VCaP (cell line): ENCODE data around the gene GTPBP3.

Experiments used
- H3K27ac ChIP-seq: fragments of 450-650 bp; 2 replicates; pipeline ENCODE4 v1.5.1; 2017
- TF ChIP-seq, protein P1 (sequence below): fragments of 450-650 bp; conservative IDR thresholded peaks from 2 replicates; pipeline ENCODE4 v1.5.1; 2017; ENCODE audit warnings: mild to moderate bottlenecking, moderate library complexity

GTPBP3 gene

DNA sequence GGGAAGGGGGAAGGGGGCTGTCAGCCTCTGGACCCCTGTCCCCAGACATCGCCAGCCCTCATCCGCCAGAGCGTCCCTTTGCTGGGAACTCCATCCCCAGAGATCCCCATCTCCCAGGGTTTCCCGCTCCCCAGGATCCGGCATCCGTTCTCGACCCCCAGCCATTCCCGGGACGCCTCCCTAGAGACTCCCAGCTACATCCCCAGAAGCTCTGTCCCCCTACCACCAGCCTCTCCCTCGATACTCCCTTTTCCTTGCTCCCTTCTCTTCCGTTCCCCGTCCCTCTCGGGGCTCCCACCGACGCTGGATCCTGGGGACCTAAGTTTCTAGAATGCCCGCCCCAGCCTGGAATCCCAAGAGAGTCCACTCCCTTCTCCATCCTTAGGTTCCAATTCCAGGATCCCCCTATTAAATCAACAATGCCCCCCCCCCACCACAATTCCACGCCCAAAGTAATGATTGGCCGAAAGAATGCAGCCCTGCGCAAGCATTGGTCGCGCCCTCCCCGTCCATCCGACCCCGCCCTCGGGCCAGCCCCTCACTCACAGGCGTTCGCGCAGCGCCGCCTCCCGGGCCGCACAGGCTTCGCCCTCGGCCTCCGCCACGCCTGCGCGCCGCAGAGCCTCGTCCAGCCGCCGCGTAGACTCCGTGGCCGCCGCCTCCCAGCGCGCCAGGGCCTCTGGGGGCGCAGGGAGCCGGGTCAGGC lies 53.5 kb downstream of the GTPBP3 start:
- peak overlapping the region; percentile 31; the same call in 1 of the 2 replicates for H3K27ac ChIP-seq
- TF ChIP-seq, protein P1, sequence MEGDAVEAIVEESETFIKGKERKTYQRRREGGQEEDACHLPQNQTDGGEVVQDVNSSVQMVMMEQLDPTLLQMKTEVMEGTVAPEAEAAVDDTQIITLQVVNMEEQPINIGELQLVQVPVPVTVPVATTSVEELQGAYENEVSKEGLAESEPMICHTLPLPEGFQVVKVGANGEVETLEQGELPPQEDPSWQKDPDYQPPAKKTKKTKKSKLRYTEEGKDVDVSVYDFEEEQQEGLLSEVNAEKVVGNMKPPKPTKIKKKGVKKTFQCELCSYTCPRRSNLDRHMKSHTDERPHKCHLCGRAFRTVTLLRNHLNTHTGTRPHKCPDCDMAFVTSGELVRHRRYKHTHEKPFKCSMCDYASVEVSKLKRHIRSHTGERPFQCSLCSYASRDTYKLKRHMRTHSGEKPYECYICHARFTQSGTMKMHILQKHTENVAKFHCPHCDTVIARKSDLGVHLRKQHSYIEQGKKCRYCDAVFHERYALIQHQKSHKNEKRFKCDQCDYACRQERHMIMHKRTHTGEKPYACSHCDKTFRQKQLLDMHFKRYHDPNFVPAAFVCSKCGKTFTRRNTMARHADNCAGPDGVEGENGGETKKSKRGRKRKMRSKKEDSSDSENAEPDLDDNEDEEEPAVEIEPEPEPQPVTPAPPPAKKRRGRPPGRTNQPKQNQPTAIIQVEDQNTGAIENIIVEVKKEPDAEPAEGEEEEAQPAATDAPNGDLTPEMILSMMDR: peak; percentile 88

DNA sequence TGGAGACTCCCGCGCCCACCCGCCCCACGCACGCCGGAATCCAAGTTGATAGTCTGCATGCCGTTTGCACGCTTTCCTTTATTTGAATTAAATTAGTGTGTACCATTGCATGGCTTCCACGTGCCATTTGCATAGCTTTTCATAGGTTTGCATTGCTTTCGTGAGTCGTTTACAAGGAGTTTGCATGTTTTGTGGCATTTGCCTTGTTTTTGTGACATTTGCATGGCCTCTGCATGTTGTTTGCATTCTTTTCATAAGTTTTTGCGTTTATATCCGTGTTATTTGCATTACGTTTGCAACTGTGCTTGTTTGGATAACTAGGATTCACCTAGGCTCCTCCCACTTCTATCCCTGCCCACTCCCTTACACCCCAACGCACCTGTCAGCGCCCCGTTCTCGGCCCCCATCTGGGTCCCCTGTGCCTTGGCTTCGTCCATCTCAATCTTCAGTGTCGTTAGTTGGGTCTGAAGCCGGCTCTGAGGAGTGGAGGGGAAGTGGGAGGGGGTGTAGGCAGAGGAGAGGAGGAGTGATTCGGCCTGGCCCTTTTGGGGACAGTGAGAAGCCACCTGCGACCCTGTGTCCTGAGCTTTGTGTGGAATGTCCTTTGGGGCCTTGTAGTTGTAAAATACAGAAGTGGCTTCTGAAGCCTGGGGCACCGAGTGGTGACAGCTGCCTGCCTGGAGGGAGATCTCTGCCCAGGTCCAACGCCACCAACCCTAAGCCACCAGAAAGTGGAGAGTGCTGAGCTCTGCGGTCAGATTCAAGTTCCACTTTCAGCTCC lies 54.2 kb downstream of the GTPBP3 start:
- TF ChIP-seq, protein P1: peak; percentile 66

More for the DNA sequence above, 54.2 kb downstream of the GTPBP3 start:
- H3K27ac ChIP-seq: peak overlapping the region; percentile 31; the same call in 1 of the 2 replicates
